Measurements from ENCODE around the gene ALDH18A1.
"Not testable (repeated sequence)": the region's sequence is repeated elsewhere in the genome, so short reads cannot be mapped to it uniquely, and the experiment has no call there.

ALDH18A1 gene

DNA sequence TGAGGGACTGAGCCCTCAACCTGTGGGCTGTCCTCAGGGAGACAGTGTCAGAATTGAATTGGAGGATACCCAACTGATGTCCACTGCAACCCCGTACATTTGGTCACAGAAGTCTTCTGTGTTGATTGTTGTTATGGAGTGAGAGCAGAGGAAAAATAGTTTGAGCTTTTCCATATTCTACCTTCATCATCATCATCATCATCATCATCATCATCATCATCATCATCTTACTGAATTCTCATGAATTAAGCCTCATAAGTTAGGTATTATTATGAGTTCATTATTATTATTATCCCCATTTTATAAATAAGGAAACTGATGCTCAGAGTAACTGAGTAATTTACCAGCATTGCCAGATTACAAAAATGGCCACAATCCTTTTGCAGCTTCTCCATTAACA lies 8.4 kb downstream of the ALDH18A1 start:
- DNase-seq = no peak

DNA sequence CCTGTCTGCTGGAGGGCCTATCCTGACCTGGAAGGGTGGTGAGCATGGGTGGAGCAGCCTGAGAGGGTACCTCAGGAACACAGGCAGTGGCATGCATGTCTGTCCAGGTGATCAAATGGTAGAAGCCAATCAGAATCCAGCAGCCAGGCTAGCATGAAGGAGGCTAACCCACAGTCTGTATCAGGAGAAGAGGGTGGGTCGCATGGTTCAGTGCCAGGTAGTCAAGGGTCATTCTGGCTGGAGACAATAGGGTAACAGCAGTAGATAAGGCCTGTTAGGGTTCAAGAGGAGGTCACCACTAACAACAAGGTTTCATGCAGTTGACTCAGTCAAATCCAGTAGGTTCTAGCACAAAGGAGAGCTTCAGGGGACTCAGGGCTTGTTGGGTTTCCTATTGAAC lies 10.4 kb downstream of the ALDH18A1 start:
- DNase-seq = no peak

DNA sequence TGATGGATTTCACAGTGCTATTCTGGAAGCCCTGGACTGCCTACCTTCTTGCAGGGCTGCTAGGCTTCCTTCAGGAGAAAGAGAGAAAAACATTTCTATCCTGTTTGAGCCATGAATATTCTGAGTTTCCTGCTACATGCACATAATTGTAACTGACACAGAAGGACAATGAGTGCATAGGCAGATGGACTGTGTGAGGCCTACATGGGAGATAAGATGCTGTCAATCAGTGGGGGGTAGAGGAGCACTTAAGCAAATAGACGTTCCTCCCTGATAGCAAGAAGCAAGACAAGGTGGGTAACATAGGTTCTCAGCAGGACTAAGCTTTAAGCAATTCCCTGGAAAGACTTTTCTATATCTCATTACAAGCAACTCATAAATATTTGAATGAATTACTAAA lies 11.6 kb downstream of the ALDH18A1 start:
- DNase-seq = no peak

DNA sequence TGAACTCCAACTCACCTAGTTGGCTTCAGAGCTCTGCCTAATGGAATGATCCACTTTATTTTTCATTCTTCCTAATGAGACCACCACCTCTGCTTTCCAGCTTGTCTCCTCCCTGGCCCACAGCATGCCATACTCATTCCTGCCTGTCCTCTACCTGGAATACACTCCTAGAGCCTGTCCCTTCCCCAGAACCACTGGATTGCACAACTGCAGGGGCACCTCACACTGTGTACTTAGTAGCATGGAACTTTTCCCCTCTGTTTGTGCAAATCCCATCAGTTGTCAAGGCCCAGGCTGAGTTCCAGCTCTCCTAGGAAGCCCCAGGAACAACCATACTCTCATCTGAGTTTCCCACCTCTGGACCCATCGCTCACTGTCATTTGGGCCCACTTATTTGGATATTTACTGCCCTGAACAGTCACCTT lies 15.6 kb downstream of the ALDH18A1 start:
- DNase-seq = no peak

DNA sequence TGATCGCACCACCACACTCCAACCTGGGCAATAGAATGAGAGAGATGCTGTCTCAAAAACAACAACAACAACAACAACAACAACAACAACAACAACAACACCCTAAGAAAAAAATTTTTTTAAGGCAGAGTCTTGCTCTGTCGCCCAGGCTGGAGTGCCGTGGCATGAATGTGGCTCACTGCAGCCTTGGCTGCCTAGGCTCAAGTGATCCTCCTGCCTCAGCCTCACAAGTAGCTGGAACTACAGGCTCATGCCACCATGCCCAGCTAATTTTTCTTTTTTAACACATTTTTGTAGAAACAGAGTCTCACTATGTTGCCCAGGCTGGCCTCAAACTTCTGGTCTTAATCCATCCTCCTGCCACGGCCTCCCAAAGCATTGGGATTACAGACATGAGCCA lies 18.6 kb downstream of the ALDH18A1 start:
- no peak for DNase-seq

DNA sequence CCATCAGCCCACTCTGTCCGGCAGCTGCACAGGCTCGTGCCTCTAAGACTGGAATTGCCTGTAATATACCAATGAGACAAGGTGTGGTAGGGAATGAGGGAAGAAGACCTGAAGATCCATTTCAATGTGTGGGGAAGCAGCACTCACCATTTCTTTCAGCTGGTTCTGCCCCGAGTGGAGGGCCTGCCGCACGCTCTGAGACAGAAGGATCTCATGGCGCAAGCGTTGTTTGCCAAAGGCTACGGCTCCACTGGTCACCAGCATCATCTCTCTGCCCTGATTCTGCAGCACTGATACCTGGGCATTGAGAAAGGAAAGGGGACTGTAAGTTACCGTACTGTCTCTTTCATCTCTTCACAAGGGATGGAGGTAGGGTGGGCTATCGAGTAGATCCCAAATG lies 19.4 kb downstream of the ALDH18A1 start:
- DNase-seq = no peak

DNA sequence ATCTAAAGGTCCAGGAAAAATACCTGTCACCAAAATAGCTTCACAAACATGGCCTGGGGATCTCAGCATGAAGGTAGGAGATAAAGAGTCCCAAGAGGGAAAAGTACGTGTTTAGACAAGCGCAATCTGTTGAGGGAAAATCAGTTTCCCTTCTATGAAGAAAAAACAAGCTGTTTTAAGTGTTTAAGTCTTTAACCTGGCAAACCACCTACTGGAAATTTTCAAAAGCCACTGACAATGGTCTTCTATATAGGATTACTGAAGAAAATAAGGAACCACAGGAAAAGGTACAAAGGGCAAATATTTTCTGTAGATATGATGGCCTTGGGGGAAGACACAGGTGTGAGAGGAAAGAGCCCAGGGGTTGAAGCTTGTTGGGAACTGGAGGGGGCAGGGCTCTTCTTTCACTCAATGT lies 21.2 kb downstream of the ALDH18A1 start:
- no peak for DNase-seq

DNA sequence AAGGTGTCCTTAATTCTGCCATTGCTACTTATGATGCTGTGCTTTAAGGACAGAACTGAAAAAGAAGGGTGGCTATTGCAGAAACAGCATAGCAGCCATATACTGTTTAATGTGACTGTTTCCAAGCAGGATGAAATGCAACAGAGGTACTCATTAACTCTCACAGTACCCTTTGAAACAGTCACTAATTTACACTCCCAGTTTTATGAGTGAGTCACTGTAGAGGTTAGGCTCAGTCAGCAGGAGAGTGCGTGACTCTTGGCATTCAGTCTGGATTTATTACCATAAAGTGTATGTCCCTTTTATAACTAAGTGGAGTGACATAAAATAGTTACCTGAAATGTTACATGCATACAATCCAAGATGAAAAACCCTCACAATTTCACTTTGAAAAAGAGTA lies 27.7 kb downstream of the ALDH18A1 start:
- DNase-seq = no peak

DNA sequence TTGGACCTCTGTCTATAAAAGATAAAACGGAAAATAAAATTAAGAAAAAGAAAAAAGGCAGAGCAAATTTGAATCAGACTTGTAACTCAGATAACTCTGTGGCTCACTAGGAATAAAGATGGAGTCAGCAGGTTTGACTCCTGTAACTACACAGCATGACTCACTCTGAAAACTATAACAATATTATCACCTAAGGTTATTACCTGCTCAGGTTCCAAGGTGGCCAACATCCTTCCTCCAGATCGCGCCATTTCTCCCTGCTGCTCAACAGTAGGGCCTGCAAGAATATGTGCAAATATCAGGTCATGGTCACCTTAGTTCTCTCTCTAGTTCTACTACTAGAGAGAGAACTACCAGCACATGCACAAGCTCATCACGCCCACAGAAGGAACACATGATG lies 30.0 kb downstream of the ALDH18A1 start:
- DNase-seq = no peak

DNA sequence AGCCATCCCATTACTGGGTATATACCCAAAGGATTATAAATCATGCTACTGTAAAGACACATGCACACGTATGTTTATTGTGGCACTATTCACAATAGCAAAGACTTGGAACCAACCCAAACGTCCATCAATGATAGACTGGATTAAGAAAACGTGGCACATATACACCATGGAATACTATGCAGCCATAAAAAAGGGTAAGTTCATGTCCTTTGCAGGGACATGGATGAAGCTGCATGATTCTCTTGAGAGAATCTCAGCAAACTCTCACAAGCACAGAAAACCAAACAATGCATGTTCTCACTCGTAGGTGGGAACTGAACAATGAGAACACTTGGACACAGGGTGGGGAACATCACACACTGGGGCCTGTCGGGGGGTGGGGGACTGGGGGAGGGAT lies 36.1 kb downstream of the ALDH18A1 start:
- not testable (repeated sequence) for DNase-seq

DNA sequence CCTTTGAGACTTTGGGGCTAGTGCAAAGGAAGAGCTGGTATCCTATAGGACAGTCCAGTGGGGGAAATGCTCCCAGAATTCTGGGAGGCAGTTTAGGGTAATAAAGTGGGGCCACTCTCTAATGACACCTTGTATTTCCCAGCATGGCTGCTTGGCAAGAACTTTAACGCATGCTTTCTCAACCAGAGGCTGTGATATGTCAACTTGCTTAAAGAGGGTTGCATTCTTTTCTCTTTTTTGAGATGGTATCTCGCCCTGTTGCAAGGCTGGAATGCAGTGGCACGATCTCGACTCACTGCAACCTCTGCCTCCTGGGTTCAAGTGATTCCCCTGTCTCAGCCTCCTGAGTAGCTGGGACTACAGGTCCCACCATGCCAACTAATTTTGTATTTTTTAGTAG lies 38.4 kb downstream of the ALDH18A1 start:
- no peak for DNase-seq

DNA sequence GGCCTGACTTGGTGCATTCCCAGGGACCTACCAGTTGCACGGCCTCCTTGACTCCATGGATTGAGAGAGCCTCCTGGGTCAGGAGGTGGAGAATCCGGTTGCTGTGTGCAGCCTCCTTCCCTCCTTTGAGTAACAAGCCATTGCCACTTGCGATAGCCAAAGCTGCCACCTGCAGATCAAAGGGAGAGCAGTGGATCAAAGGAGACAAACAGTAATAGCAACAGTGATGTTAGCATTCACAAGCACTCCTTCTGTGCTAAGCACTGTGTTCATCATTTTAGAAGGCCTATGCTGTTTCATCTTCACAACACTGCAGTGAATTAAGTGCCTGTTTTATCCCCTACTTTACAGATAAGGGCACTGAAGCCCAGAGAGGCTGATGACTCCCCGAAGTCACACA lies 40.1 kb downstream of the ALDH18A1 start:
- no peak for DNase-seq

DNA sequence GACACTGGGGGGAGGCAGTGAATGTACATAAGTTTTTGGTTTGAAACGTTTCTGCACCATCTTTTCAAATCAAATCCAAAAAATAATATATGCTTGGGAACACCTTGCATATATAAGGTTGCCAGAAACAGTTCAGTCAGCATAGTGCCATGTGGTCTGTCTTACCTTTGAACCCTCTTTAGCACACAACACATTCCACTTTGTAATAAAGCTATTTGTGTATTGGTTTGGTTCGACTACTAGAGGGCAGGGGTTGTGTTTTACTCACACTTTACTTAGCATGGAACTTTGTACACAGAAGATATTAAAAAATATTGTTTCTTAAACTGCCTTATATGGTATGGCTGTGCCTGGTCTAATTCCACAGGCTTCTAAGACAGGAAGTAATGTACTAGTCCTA lies 43.2 kb downstream of the ALDH18A1 start:
- DNase-seq = no peak

DNA sequence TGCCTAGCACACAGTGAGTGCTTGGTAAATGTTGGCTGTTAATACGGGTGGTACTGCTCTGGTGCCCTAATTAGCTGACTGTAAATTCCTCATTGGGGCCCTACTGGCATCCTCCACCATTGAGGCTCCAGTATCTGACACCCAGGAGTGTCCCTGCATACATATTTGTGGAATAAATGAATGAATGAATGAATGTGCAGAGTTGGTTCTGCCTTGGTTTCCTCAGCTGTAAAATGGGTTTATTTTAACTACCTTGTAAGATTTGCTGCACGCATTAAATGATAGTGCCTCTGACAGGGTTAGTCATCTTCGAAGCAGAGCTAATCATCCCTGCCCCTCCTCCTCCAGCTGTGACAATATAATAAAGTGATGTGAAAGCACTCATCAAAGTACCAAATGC lies 45.8 kb downstream of the ALDH18A1 start:
- no peak for DNase-seq

DNA sequence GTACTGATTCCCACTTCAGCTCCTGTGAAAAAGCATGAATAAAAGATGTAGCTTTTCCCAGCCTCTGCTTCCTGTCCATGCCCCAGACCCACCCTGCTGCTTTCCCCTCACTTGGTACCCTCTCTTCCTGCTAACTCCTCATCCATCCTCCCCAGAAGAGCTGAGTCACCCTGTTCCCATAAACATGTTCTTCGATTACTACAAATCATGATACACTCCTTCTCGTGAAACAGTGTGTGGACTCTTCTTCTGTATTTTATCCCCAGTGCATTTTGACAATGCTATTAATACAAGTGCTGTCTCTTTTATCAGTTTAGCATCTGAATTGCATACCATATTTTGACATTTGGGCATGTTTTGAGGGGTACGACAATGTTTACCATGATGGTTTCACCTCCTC lies 49.6 kb downstream of the ALDH18A1 start:
- DNase-seq = no peak

DNA sequence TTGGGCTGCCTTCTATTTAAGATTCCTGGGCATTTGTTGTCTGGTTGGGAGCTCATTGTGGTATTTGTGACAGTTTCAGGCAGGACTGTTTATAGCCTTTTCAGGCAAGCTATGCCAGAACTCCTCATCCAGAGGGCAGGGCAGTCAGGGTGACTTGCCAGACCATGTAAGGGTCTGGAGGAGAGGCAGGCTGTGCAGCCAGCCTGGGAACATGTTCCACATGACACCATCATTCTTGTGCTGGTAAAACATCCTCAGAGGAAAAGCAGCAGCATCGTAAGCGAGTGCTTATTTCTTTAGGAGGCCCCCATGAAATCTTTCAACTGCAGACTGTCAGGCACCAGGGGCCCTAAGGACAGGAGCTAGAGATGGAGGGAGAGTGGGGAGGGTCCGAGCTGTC lies 51.3 kb downstream of the ALDH18A1 start:
- DNase-seq = no peak

DNA sequence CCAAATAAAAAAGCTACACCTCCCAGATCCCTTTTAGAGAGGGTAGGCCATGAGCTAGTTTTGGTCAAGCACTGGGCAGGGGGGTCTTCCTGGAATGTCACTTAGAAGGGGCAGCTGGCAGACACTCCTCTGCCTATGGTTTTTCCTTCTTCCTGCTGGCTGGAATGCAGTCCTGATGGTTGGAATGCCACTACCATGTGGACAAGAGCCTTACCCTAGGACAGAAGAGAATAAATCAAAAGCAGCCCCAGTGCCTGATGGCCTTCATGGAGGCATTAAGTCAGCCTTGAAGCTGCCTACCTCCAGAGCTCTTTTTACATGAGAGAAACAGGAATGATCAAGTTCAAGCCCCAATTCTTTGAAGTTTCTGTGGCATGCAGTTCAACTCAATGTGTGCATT lies 51.9 kb downstream of the ALDH18A1 start:
- no peak for DNase-seq

DNA sequence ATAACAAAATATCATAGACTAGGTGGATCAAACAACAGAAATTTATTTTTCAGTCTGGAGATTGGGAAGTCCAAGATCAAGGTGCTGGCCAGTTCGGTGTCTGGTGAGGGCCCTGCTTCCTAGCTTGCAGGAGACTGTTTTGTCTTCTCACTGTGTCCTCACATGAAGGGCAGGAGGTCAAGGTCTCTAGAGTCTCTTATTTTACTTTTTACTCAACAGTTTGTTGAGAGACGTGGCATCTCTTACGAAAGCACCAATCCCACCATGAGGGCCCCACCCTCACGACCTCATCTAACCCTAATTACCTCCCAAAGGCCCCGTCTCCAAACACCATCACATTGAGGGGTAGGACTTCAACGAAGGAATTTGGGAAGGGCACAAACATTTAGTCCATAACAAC lies 54.1 kb downstream of the ALDH18A1 start:
- DNase-seq = no peak

DNA sequence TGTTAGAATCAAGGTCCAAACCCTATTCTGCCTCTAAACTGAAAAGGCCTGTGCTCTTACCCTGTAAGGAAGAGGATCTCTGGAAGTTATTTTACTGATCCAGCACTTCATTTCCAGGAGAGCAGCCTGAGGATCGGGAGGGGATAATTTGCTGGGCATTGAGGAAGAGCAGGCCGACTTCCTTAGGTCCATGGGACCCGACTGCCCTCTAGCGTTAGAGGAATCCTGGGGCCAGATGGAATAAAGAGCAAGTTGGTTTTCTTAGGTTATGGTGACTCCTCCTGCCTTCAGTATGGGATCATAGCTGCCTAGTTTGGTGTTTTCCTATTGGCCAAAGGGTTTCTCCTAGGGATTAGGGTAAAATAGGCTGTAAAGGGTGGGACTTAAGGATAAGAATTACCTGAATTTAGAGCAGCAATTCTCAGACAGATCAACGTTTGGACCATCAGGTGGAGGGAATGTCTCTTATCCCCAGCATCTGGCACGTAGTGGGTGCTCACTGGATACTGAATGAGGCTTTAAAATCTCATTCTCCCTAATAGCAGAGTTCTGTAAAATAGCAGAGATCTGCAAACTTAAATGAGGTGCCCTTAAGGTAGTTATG lies 55.3 kb downstream of the ALDH18A1 start:
- peak; percentile 65 for DNase-seq

DNA sequence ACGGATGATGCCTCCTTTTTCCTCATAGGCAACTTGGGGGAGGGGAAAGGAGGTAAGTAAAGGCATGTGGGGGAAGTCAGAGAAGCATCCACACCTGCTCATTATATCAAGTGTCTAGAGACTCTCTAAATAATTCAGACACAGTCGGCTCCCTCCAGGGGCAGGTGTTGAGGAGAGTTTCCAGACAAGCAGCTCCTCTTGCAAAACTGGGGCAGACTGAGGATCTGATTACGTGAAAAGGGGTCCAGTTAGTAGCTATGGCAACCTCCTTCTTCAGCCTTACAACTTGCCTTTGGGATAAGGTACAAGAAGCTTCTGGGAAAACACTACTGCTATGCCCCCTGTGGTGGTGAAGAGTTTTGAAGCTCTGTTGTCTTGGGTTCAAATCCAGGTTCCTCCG lies 56.4 kb downstream of the ALDH18A1 start:
- no peak for DNase-seq

DNA sequence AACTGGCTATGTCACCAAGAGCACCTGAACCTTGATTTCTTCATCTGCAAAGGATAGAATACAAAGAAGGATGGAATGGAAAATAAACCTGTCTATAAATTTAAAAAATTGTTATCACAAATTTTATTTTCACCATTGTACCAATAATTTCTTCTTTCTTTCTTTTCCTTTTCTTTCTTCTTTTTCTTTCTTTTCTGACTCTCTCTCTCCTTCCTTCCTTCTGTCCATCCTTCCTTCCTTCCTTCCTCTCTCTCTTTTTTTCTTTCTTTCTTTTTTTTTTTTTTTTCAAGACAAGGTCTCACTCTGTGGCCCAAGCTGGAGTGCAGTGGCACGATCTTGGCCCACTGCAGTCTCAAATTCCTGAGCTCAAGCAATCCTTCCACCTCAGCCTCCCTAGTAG lies 58.7 kb downstream of the ALDH18A1 start:
- no peak for DNase-seq

DNA sequence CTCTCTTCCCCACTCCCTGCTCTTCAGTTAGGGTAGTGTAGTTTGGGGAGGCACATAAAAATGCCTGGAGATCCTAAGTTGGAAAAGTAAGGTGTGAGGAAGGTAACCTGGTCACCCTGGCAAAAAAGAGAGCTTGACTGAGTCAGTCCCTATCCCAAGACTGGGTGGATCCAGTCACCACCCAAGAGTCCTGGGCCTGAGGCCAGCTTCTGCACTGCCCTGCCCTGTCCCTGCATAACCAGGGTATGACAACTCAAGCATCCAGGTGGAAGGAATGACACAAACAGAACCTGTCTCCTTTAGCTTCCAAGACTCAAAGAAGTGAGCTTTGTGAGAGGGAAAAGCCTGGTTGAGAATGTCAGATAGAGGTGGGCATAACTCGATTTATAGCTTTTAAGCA lies 68.5 kb downstream of the ALDH18A1 start:
- no peak for DNase-seq

DNA sequence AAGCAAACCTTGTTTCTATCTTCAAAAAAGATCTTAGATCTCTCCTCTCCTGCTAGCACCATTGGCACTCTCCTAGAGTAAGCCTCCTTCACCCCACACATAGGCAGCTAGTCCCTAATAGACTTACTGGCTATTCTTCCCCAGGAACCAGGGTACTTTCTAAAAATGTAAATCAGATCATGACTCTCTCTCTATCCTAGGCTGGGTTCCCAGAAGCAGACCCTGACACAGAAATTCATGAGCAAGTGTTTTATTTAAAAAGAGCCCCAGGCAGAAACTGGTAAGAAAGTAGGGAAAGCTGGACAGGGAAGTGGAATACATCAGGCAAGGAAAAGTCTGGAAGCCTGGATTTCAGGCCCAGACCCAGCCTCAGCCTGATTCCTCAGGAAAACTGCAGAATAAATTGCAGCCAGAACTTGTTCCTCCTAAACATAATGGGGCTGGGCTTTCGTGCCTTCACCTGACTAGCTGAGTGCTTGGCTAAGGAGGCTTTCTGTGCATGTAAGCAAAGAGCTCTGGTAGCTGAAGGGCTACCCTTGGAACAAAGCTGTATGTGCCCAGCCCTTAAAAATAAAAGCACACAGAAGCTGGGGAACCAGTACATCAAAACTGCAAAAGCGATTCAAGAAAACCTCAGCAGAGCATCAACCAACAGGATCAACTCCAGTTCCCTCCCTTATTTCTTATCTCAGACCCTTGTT lies 76.5 kb downstream of the ALDH18A1 start:
- no peak for DNase-seq

DNA sequence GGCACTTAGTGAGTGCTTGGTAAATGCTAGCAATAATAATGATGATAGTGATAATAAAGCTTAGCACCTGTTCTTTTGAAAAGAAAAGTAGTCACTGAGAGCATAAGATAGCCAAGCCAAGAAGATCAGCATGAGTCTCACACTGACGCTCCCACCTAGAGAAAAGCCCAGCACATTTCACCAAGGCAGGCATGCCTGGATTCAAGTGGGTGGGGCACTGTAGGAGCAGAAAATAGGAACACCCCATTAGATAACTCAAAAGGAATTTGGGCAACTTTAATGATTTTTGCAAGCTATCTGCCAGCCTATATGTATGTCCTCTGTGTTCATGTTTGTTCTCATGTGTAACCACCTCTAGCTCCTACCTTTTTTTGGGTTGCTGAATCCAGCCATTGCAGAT lies 77.2 kb downstream of the ALDH18A1 start:
- no peak for DNase-seq

DNA sequence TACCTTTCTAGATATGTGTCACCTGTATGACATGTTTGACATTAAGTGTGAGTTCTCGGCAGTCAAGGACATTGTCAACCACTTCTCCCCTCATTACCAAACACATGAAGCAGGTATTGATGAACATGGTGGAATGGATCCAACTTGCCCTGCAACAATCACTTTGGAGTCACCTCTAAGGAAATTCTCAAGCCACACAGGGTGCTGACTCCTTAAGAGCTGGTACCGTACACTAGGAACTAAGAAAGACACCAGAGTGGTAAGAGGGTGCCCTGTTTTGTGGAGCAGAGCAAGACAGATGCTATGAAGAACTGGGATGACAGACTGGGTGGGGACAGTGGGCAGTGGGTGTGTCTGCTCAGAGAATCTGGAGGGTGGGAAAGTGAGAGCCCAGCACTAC lies 77.9 kb downstream of the ALDH18A1 start:
- DNase-seq = no peak

All from T1000 (cell line).